Measurements from ENCODE around the gene TMF1. TPM values are rescaled to one million over a fixed set of nuclear protein-coding genes. Genes with fewer than 3 reads are reported as not detected.

The TMF1 gene
- polyA plus RNA-seq (ENCODE audit: insufficient read length in 3 of 3), result 10 to 100 TPM; 34.5 to 50.7 (median 43.4) TPM
- long read RNA-seq, donor 1, full-length matches to known transcripts, result 1 of 20 reads
- long read RNA-seq, donor 1, partial matches to known transcripts, result 19 of 20 reads
- long read RNA-seq, donor 1, other reads (novel, unspliced or antisense), result 0 of 20 reads
- long read RNA-seq, donor 2, partial matches to known transcripts, result 15 of 15 reads
- long read RNA-seq, donor 2, other reads (novel, unspliced or antisense), result 0 of 15 reads
- long read RNA-seq, donor 3, full-length matches to known transcripts, result 1 of 9 reads
- long read RNA-seq, donor 3, partial matches to known transcripts, result 8 of 9 reads
- long read RNA-seq, donor 3, other reads (novel, unspliced or antisense), result 0 of 9 reads
- long read RNA-seq, donor 4, partial matches to known transcripts, result 9 of 9 reads
- long read RNA-seq, donor 4, other reads (novel, unspliced or antisense), result 0 of 9 reads
- long read RNA-seq, donor 5, result 0 reads
- long read RNA-seq, donor 6, partial matches to known transcripts, result 12 of 12 reads
- long read RNA-seq, donor 6, other reads (novel, unspliced or antisense), result 0 of 12 reads
- long read RNA-seq, donor 7, full-length matches to known transcripts, result 2 of 17 reads
- long read RNA-seq, donor 7, partial matches to known transcripts, result 15 of 17 reads
- long read RNA-seq, donor 7, other reads (novel, unspliced or antisense), result 0 of 17 reads
- long read RNA-seq, donor 8, full-length matches to known transcripts, result 1 of 7 reads
- long read RNA-seq, donor 8, partial matches to known transcripts, result 6 of 7 reads
- long read RNA-seq, donor 8, other reads (novel, unspliced or antisense), result 0 of 7 reads
- long read RNA-seq, donor 9, partial matches to known transcripts, result 23 of 23 reads
- long read RNA-seq, donor 9, other reads (novel, unspliced or antisense), result 0 of 23 reads
- long read RNA-seq, donor 10, partial matches to known transcripts, result 7 of 7 reads
- long read RNA-seq, donor 10, other reads (novel, unspliced or antisense), result 0 of 7 reads
- long read RNA-seq, donor 11, partial matches to known transcripts, result 5 of 5 reads
- long read RNA-seq, donor 11, other reads (novel, unspliced or antisense), result 0 of 5 reads
- long read RNA-seq, donor 12, full-length matches to known transcripts, result 2 of 30 reads
- long read RNA-seq, donor 12, partial matches to known transcripts, result 28 of 30 reads
- long read RNA-seq, donor 12, other reads (novel, unspliced or antisense), result 0 of 30 reads
- long read RNA-seq, donor 13, partial matches to known transcripts, result 16 of 17 reads
- long read RNA-seq, donor 13, other reads (novel, unspliced or antisense), result 0 of 17 reads
- long read RNA-seq, donor 14, result 0 reads
- long read RNA-seq, donor 15, full-length matches to known transcripts, result 4 of 33 reads
- long read RNA-seq, donor 15, partial matches to known transcripts, result 29 of 33 reads
- long read RNA-seq, donor 15, other reads (novel, unspliced or antisense), result 0 of 33 reads
- long read RNA-seq, donor 16, partial matches to known transcripts, result 5 of 5 reads
- long read RNA-seq, donor 16, other reads (novel, unspliced or antisense), result 0 of 5 reads

- peak; percentile 99 for DNase-seq
Observed at GRCh38 chr3:69051756-69052471, at the start of gene TMF1. TSS of gene TMF1 (minus strand) at chr3:69052333. CDS start at chr3:69052086, 247 bp downstream.

GRCh38 chr3:69099576-69099975 is 47.4 kb upstream of the TMF1 start:
- DNase-seq, result no peak

GRCh38 chr3:69097407-69098086 is 45.4 kb upstream of the TMF1 start:
- no peak for DNase-seq

GRCh38 chr3:69096299-69096698 is 44.2 kb upstream of the TMF1 start:
- DNase-seq, result no peak

- no peak for DNase-seq
Observed at GRCh38 chr3:69095636-69096035, 43.5 kb upstream of the TMF1 start.

- DNase-seq, result no peak
Observed at GRCh38 chr3:69094467-69095205, 42.5 kb upstream of the TMF1 start.

GRCh38 chr3:69092030-69092516 is 39.9 kb upstream of the TMF1 start:
- no peak for DNase-seq

GRCh38 chr3:69091389-69092029 is 39.4 kb upstream of the TMF1 start:
- DNase-seq, result no peak

- DNase-seq, result no peak
Observed at GRCh38 chr3:69090021-69090420, 37.9 kb upstream of the TMF1 start.

GRCh38 chr3:69088063-69088462 is 35.9 kb upstream of the TMF1 start:
- no peak for DNase-seq

GRCh38 chr3:69087030-69087791 is 35.1 kb upstream of the TMF1 start:
- DNase-seq, result no peak

GRCh38 chr3:69085833-69086722 is 33.9 kb upstream of the TMF1 start:
- DNase-seq, result peak; percentile 29

GRCh38 chr3:69085168-69085832 is 33.2 kb upstream of the TMF1 start:
- DNase-seq, result no peak

GRCh38 chr3:69084326-69085167 is 32.4 kb upstream of the TMF1 start, which contains the start of gene ARL6IP5:
TSS of gene ARL6IP5 (plus strand) at chr3:69084937. CDS start at chr3:69085048, 111 bp downstream.
- peak; percentile 88 for DNase-seq

- DNase-seq, result peak; percentile 50
Observed at GRCh38 chr3:69082805-69083204, 30.7 kb upstream of the TMF1 start.
